ENCODE measurements around the gene RELN. TPM values are rescaled to one million over a fixed set of nuclear protein-coding genes. Genes with fewer than 3 reads are reported as not detected.

The RELN gene
- total and polyA plus RNA-seq, 10 of the 15 experiments (the other 5 are each of a cell fraction or from before 2014, with no cell fraction given), result 0.11 to 0.21 TPM; not detected in 8

- in situ Hi-C loops (cut with MboI) (no loop called here), intact Hi-C loops (cut with micrococcal nuclease; ENCODE audit: unreplicated experiment) (no loop called here)
- ChIA-PET POLR2A (no interaction called here), SMC1A (ENCODE audit: uncharacterized antibody, unreplicated experiment) (no interaction called here), RAD21 (ENCODE audit: unreplicated experiment) (no interaction called here), CTCF (no interaction called here)
- H3K9me3 ChIP-seq (replicated peaks; ENCODE audit: control insufficient read depth, insufficient read depth, low read length), result no peaks in the 10 kb centered on the region
- no peaks in the 10 kb centered on the region for H4K20me1 ChIP-seq (ENCODE audit: control insufficient read depth, insufficient read depth)
- DNase-seq (ENCODE audit: low read depth, low spot score) (no peak), ATAC-seq (no peak), FAIRE-seq (no peak)
- H3K4me1 ChIP-seq (ENCODE audit: control insufficient read depth, insufficient read depth, low read length), result no peaks in the 10 kb centered on the region
- no peak overlapping the region for H3K4me3 ChIP-seq
- peaks cover 0 to 1% of the 10 kb centered on the region in 2 experiments; a peak in 2 of 4 replicates for H3K27me3 ChIP-seq (replicated peaks in 1 of 2; ENCODE audit: control insufficient read depth in 2 of 2, insufficient read depth in 2 of 2, low read length in 1 of 2)
- no peaks in the 10 kb centered on the region for H3K79me2 ChIP-seq (ENCODE audit: control insufficient read depth, insufficient read depth, low read length)
- H3K36me3 ChIP-seq (ENCODE audit: control insufficient read depth in 2 of 2, insufficient read depth in 2 of 2, low read length in 1 of 2), result no peaks in the 10 kb centered on the region
- TF ChIP-seq RB1 (IDR thresholded peaks at IDR 0.05; ENCODE audit: borderline replicate concordance) (no peak), STAT1 (conservative IDR thresholded peaks at IDR 0.05) (no peak), NFYB (IDR thresholded peaks at IDR 0.05; ENCODE audit: insufficient read depth, low read depth, low read length) (no peak), ZNF384 (IDR thresholded peaks at IDR 0.05; ENCODE audit: borderline replicate concordance, low read depth, low read length) (no peak), SMAD5 (IDR thresholded peaks at IDR 0.05; ENCODE audit: low read depth) (no peak)
- no peak overlapping the region for H3K4me2 ChIP-seq (ENCODE audit: control insufficient read depth, insufficient read depth)
- 7% methylated on average over 2 of the region's 2 CpGs for WGBS (ENCODE audit: insufficient coverage, insufficient replicate concordance, low lambda C conversion rate, missing lambda C conversion rate)
- no peak overlapping the region for H3K27ac ChIP-seq (ENCODE audit: control insufficient read depth, insufficient read depth)
- H3K9ac ChIP-seq (ENCODE audit: control insufficient read depth, insufficient read depth, low read length), result no peak overlapping the region
- no peak overlapping the region for H2AFZ ChIP-seq (ENCODE audit: control insufficient read depth, low read depth, low read length)
- BruUV-seq (replicated peaks), result no TSS peak
Observed at GRCh38 chr7:103686064-103686463, 303.4 kb downstream of the RELN start.

DNA sequence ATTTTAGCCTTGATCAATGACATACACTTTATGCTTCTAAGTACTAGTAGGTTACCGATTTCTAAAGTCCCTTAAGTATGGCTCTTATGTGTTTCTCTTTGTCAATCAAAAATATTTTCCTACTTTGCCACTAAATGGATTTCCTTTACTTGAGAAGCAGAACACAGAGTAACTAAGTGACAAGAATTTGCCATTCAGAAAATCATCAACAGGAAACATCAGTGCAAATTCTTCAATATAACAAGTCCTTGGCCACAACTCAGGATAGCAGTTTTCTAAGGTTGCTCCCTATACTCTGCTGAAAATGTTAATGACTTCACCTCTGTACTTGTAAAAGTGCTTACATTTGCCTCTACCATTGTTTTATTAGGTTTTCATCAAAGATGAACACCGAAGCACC lies 303.8 kb downstream of the RELN start:
- Histone ChIP-seq H3K4me3 (no peak overlapping the region), H2AFZ (ENCODE audit: control insufficient read depth, low read depth, low read length) (no peak overlapping the region), H3K27ac (ENCODE audit: control insufficient read depth, insufficient read depth) (no peak overlapping the region), H3K36me3 (ENCODE audit: control insufficient read depth in 2 of 2, insufficient read depth in 2 of 2, low read length in 1 of 2) (no peaks in the 10 kb centered on the region), H3K4me2 (ENCODE audit: control insufficient read depth, insufficient read depth) (no peak overlapping the region), H3K9me3 (replicated peaks; ENCODE audit: control insufficient read depth, insufficient read depth, low read length) (no peaks in the 10 kb centered on the region), H3K27me3 (replicated peaks in 1 of 2; ENCODE audit: control insufficient read depth in 2 of 2, insufficient read depth in 2 of 2, low read length in 1 of 2) (peaks cover 0 to 1% of the 10 kb centered on the region in 2 experiments; a peak in 2 of 4 replicates), H3K4me1 (ENCODE audit: control insufficient read depth, insufficient read depth, low read length) (no peaks in the 10 kb centered on the region), H3K79me2 (ENCODE audit: control insufficient read depth, insufficient read depth, low read length) (no peaks in the 10 kb centered on the region), H4K20me1 (ENCODE audit: control insufficient read depth, insufficient read depth) (no peaks in the 10 kb centered on the region), H3K9ac (ENCODE audit: control insufficient read depth, insufficient read depth, low read length) (no peak overlapping the region)
- ChIA-PET SMC1A (ENCODE audit: uncharacterized antibody, unreplicated experiment) (no interaction called here), POLR2A (no interaction called here), RAD21 (ENCODE audit: unreplicated experiment) (no interaction called here), CTCF (no interaction called here)
- WGBS (ENCODE audit: insufficient coverage, insufficient replicate concordance, low lambda C conversion rate, missing lambda C conversion rate), result 0% methylated on average over 2 of the region's 2 CpGs
- TF ChIP-seq MXI1 (IDR thresholded peaks at IDR 0.05; ENCODE audit: low read depth, low read length) (no peak), STAT3 (IDR thresholded peaks at IDR 0.05; ENCODE audit: low read depth, low read length) (no peak), BHLHE40 (IDR thresholded peaks at IDR 0.05; ENCODE audit: borderline replicate concordance in 1 of 2, low read depth in 2 of 2, low read length in 1 of 2) (no peak), MTA2 (IDR thresholded peaks at IDR 0.05; ENCODE audit: low read depth) (no peak), POU2F2 (IDR thresholded peaks at IDR 0.05; ENCODE audit: borderline replicate concordance, low read depth, low read length) (no peak), SREBF2 (IDR thresholded peaks at IDR 0.05; ENCODE audit: low read length) (no peak), ATF7 (IDR thresholded peaks at IDR 0.05; ENCODE audit: low read depth) (no peak), NR2C1 (IDR thresholded peaks at IDR 0.05) (no peak)
- TF ChIP-seq, protein P1, sequence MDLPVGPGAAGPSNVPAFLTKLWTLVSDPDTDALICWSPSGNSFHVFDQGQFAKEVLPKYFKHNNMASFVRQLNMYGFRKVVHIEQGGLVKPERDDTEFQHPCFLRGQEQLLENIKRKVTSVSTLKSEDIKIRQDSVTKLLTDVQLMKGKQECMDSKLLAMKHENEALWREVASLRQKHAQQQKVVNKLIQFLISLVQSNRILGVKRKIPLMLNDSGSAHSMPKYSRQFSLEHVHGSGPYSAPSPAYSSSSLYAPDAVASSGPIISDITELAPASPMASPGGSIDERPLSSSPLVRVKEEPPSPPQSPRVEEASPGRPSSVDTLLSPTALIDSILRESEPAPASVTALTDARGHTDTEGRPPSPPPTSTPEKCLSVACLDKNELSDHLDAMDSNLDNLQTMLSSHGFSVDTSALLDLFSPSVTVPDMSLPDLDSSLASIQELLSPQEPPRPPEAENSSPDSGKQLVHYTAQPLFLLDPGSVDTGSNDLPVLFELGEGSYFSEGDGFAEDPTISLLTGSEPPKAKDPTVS (IDR thresholded peaks at IDR 0.05; ENCODE audit: low read depth, low read length), result no peak
- no peak for DNase-seq (ENCODE audit: low read depth, low spot score)
- FAIRE-seq, result no peak
- BruUV-seq (replicated peaks), result no TSS peak
- in situ Hi-C loops (cut with MboI), result no loop called here
- no peak for ATAC-seq
- intact Hi-C loops (cut with micrococcal nuclease; ENCODE audit: unreplicated experiment), result no loop called here

All from GM12878 (cell line).